GM18519 (cell line): ENCODE data around the gene SERPINB8.

ENCODE experiments used
- ATAC-seq: cut with Tn5 transposase; IDR thresholded peaks from one replicate; pipeline ENCODE4 v1.9.1; 2021; ENCODE audit warnings: mild to moderate bottlenecking, moderate library complexity; ENCODE audit not compliant: unreplicated experiment, low FRiP score

Gene SERPINB8

GRCh38 chr18:63964908-63965307, 5.0 kb upstream of the SERPINB8 start:
- no peak for ATAC-seq

DNA sequence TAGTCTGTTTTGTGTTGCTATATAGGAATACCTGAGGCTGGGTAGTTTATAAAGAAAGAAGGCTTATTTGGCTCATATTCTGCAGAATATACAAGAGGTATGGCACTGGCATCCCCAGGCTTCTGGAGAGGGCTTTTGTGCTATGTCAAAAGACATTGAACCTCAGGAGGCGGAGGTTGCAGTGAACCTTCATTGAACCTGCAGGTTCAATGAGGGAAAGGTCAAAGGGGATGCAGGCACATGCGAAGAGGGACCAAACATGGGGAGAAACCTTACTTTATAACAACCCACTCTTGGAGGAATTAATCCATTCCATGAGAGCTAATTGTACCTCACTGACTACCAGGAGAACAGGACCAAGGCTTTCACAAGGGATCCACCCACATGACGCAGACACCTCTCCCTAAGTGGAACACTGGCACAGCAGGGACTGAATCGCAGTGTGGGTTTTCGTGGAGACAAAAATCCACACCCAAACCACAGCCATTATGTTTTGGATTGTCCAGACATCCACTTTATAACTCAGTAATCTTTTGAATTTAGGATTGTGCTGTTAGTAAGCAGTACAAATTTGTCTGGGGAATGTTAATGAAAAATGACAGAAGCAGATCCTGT, 4.1 kb upstream of the SERPINB8 start:
- ATAC-seq: no peak

- no peak for ATAC-seq
Measured at GRCh38 chr18:63970809-63971205, 926 bp downstream of the SERPINB8 start.

DNA sequence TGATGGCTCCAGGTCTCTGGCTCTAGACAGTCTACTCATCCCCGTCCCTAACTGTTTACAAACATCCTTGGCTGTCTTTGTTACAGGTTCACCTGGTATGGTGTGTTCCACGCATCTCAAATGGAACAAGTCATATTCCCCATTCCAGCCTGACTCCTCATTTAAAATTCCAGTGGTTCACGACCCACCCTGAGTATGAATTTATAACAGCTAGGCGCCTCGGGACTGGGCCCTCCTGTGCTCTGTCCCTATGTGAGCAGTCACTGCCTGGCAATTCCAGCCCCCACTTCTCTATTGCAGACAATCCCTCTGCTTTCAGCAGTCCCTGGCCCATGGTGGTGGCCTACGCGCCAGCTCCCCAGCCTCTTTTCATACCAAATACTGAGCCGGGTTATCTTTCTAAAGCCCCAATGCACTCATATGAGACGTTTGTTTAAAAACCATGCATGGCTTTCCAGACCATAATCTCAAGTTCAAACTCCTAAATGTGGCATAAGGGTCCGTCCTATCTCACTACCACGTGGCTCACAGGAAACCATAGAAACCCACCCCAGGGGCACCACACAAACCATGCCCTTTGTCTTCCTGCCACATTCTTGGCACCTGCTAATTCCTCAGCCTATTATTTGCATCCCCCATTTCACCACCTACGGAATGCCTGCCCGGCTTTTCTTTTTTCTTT, 1.6 kb downstream of the SERPINB8 start:
- ATAC-seq: no peak

- no peak for ATAC-seq
Measured at GRCh38 chr18:63972002-63972376, 2.1 kb downstream of the SERPINB8 start.

GRCh38 chr18:63974991-63975390, 5.1 kb downstream of the SERPINB8 start:
- no peak for ATAC-seq

GRCh38 chr18:63975628-63976027, 5.7 kb downstream of the SERPINB8 start:
- ATAC-seq: no peak

GRCh38 chr18:63977040-63977439, 7.2 kb downstream of the SERPINB8 start:
- ATAC-seq: no peak

- ATAC-seq: peak; percentile 63
Measured at GRCh38 chr18:63979409-63979920, 9.6 kb downstream of the SERPINB8 start.

DNA sequence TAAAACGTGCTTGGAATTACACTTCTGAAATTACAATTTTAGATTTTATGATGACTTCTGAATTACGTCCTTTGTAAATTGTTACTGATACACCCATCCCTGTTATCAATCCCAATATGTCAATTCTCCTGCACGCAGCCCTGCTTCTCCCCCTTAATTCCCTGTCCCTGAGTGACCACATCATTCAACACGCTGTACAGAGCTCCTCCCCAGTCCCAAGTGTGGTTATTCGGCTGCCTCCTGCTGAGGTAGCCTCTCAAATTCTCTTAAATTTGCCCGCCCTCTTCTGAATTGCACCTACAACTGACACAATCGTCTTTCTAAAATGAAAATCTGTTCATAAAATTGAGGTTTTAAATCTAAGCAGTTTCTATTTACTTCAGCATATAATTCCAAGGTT, 10.1 kb downstream of the SERPINB8 start:
- ATAC-seq: no peak

GRCh38 chr18:63980896-63981460, 11.1 kb downstream of the SERPINB8 start:
- ATAC-seq: no peak

- ATAC-seq: no peak
Measured at GRCh38 chr18:63981719-63982118, 11.8 kb downstream of the SERPINB8 start.

DNA sequence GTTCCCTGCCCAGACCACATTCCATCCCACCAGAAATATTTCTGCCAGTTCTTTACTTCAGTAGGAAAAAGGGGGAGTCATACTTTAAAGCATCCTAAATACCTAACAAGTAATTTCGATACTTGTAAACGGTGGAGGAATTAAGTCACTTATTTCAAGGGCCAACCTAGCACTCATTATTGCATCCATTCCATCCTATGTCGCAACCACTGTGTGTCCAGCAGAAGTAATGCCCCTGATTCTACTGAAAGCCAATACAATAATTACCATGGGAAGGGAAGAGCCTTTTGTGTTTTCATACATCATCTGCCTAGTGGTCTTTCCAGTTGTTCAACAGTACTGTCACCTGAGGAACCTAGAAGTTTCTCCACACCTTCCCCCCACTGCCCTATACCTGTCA, 12.5 kb downstream of the SERPINB8 start:
- no peak for ATAC-seq

DNA sequence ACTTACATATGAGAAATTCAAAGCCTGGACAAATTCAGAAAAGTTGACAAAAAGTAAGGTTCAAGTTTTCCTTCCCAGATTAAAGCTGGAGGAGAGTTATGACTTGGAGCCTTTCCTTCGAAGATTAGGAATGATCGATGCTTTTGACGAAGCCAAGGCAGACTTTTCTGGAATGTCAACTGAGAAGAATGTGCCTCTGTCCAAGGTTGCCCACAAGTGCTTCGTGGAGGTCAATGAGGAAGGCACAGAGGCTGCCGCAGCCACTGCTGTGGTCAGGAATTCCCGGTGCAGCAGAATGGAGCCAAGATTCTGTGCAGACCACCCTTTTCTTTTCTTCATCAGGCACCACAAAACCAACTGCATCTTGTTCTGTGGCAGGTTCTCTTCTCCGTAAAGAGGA, 17.0 kb downstream of the SERPINB8 start:
- no peak for ATAC-seq

- ATAC-seq: no peak
Measured at GRCh38 chr18:63987743-63988142, 17.9 kb downstream of the SERPINB8 start.

DNA sequence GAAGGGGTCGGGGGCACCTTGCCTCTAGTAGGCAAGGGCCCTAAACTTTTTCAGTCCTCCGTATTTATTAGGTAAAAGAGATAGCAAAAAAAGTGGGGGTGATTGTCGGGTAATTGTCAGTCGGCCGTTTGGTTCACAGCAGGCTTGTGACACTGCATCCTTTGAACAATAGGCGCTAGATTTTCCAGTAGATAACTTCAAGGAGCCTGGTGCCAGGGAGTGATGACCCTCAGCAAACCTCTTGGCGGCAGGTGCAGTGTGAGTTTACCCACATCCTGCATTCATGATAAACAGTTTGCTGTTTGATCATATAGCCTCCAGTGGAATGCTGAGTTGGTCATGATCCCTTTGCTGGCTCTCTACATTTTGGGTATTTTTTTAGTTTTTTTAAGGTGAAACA, 22.9 kb downstream of the SERPINB8 start:
- ATAC-seq: no peak

DNA sequence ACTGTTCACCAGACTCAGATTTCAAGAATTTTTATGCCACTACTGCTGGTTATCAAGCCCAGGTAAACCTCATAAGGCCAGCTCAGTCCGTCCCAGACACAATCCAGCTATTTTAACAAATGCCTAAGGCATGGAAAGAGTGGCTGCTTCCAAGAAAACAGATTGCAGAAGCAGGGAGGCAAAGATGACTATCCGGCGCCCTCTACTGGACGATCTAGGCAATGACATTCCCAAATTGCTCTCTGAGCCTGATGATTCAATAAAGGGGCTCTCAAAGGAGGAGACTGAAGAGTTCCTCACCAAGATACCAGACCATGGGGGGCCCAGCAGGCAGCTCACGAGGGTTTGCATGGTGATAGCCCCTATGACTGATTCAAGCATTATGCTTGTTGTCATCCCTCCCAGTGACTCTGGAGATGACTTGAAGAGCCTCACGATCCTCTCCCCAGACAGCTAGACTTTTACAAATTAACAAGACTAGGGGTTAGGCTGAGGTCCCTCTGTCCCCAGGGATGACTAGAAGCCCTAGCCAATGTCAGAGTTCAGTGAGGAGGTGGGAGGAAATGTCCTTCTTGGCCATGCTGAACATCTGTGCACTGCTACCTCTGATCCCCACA, 25.0 kb downstream of the SERPINB8 start:
- ATAC-seq: no peak

GRCh38 chr18:63997041-63997440, 27.2 kb downstream of the SERPINB8 start:
- ATAC-seq: no peak

DNA sequence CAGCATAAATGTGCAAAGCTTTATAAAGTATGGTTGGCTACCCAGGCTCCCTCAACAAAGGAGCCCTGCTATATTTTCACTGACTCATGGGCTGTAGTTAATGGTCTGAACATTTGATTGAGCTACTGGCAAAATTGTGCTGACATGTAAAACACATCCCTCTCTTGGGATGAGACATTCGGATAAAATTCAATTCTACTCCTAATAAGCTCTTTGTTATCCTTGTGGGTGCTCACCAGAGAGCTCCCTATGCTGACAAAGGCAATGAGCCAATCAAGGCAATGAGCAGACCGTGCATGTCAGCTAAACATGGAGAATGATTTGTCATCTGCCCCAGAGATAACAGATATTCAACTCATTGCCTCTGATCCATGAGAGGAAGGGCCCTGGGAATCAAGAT, 27.7 kb downstream of the SERPINB8 start:
- ATAC-seq: no peak

GRCh38 chr18:63999871-64000270, 30.0 kb downstream of the SERPINB8 start:
- no peak for ATAC-seq

DNA sequence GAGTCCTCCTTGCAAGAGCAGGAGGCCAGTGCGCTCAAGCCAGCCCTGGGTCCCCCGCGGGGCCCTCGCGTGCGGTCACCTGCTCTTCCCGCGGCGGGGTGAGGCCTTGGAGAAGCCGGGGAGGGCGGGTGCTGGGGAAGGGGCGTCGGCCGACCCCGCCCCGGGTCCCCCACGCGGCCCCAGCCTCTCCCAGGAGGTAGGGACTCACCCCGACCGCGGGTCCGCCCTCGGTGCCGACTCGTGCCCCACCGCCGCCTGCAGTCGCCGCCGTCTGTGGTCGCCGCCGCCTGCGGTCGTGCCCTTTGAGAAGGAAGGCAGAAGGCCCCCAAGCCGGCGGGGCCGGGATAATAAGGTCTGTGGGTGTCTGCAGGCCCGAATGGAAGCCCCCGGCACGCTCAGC, 32.7 kb downstream of the SERPINB8 start:
- no peak for ATAC-seq

GRCh38 chr18:64009305-64009704, 39.4 kb downstream of the SERPINB8 start:
- no peak for ATAC-seq
